ENCODE results near the gene SPINK5.

- no peak for TF ChIP-seq POLR2A (IDR thresholded peaks at IDR 0.05)
- no peak for TF ChIP-seq CTCF (IDR thresholded peaks at IDR 0.05)
These were observed 56.5 kb downstream of the SPINK5 start for GRCh38 chr5:148120317-148120716.
